HG02885 (cell line): ENCODE data around the gene CFAP58.
A peak's percentile ranks its signal among the peaks of the same experiment; 100 is the strongest.
"Not testable (repeated sequence)": the region's sequence is repeated elsewhere in the genome, so short reads cannot be mapped to it uniquely, and the experiment has no call there.

ENCODE experiments used
- ATAC-seq: cut with Tn5 transposase; IDR thresholded peaks from one replicate; pipeline ENCODE4 v1.9.1; 2021; ENCODE audit warnings: mild to moderate bottlenecking; ENCODE audit not compliant: unreplicated experiment, poor library complexity

CFAP58 gene

GRCh38 chr10:104424719-104425118, 71.1 kb downstream of the CFAP58 start:
- peak; percentile 93 for ATAC-seq

DNA sequence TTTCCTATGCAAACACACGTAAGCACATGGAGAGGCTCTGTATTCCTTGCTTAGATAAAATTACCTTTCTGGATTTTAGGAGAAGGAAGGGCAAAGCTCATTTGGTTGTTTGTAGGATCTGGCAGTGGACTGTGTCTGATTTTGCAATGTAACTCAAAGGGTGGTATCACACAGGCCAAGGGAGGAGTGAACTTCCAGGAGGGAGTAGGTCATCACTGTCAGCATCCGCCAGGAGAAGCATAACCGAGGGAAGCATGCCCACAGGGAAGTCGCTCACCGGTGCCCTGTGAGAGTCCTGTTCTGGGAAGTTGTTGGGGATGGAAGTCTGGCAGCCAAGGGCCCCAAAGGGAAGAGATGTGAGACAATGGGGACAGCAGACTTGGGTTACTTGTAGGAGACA, 74.4 kb downstream of the CFAP58 start:
- no peak for ATAC-seq

DNA sequence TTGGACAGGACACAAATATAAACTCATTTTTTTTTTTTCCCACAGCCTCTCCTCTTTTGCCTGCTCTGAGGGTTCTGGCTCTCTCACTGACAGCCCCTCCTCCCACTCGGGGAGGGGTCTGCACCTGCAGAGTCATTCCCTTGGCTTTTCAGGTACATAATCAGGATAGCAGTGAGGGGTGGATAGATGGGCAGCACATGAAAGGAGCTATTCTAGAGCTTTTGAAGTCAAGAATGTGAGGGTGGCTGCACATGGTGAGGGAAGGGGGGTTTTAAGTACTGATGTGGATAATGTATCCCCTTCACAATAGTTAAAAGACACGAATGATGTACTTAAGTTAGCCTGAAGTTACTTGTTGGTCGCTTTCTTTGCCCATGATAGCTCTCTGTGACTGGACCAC, 76.2 kb downstream of the CFAP58 start:
- ATAC-seq, result no peak

DNA sequence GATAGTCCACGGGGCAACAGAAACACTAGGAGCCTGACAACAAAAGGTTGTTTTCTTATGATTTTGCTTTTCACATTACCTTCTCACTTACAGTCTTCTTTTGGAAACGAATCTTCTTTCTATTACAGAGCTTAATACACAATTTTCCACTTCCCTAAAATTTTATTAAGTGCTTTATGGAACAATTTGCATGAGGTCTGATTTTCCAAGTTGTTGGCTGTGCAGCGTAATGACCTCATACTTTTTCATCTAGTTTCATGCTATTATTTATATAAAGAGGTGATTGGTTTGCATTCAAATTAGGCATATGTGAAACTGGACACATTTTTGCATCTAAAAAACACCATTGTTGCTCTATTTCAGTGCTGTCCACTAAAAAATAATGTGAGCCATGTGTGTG, 76.7 kb downstream of the CFAP58 start:
- ATAC-seq, result no peak

GRCh38 chr10:104433669-104434068, 80.0 kb downstream of the CFAP58 start:
- no peak for ATAC-seq

DNA sequence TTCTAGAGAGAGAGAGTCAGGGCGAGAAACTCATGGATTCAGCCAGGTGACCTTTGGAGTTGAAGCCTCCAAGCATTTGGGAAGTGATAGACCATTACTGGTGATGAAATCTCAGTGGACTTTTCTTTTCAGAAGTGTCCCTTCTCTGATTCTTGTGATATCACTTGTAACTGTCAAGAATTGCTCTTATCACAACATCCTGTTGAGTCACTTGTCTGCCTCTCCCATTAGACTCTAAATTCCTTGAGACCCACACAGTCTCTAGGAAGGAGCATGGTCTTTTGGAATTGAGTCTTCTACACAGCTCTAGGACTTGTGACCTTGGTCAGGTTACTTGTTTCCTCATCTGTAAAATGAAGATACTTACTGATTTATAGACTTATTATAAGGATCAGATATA, 81.0 kb downstream of the CFAP58 start:
- no peak for ATAC-seq

DNA sequence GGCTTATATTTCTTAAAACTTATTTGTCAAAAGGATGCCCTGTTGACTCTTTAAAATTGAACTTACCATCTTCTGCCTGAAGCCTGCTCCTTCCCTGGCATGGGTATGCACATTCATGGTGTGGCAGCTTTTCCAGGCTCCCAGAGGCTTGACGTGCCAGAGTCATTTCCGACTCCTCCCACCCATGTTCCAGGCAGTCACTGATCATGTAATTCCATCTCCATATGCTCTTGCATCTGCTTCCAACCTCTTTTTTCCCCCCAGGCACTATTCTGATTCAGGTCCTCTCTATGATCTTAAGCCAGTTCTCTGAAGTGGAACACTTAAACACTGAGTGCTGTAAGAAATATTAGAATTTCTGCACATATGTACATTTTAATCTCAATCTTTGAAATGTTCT, 82.2 kb downstream of the CFAP58 start:
- ATAC-seq, result no peak

GRCh38 chr10:104437226-104437625, 83.6 kb downstream of the CFAP58 start:
- ATAC-seq, result no peak

DNA sequence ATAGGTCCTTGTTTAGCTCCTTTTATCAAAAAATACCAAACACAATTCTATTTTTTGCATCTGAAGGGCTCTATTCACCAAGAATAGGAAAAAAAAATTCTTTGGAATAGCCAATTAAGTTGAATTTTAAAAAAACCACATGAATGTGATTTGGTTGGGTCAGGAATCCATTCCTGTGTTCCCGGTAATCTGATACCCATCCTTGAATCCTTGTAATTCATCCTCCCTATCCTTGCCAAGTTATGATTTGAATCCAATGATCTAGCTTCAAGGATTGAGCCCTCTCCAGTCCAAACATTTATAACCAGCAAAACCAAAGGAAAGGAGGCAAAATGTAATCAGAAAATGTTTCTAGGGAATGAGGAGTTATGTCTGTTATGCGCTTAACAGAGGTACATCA, 86.6 kb downstream of the CFAP58 start:
- ATAC-seq, result no peak

DNA sequence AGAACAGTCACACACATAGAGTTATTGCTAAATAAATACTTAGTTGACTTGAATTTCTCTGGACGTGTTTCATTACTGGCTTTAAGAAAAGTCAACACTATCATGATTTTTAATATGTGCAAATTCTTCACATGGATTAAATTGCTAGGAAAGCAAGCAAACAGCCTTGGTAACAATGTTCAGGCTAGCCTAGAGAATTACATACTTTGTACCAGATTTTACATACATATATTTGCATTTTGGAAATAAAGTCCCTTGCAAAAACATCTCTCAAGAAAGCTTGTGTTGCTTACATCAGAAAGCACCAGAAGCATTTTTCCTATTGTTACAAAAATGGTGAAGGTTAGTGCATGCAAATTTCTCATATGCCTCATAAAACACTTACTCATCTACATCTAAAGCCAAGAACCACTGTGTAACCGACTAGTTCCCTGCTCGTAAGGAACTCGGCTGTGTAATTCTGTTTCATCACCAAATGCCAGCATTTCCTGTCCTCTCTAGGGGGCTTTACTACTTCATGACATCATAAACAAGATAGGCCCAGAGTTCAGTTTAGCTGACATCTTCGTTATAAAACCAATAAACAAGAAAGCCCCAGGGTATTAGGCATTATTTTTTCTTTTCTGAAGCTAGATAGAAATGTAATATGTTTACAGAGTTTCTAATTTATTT, 87.8 kb downstream of the CFAP58 start:
- no peak for ATAC-seq

DNA sequence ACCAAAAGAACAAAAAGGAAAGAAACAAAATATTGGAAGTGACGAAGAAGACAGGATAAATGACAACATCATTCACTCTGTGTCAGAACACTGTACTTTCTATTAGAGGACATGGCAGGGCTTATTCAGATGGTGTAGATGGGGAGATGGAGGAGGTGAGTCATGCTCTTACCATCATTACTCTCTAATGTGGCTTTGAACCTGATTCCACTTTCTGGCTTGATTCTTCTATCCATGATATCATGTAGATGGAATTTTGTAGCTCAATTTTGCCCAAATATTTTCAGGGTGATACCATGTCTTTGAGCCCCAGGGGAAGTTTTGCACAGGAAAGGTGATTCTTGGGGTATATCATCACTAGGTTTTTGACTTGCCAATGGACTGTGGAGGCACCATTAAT, 91.7 kb downstream of the CFAP58 start:
- ATAC-seq, result no peak

GRCh38 chr10:104446151-104446550, 92.5 kb downstream of the CFAP58 start:
- ATAC-seq, result no peak

DNA sequence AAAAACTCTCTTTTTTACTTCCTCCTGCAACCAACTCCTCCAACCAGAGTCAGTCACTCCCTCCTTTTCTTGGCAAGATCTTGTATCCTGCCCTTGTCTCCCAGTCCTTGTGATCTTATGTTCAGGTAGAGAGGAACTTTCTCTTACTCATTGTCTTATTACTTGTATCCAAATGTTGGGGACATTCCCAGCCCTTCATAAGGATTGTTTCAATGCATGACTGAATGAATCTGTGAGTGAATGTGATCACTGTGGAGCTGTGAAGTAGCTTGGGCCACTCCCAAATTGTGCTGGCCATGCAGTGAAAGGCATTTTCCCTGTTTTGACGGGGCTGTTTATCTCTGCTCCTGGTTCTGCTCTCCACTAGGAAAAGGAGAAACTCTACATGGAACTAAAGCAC, 93.7 kb downstream of the CFAP58 start:
- no peak for ATAC-seq

- no peak for ATAC-seq
Observed at GRCh38 chr10:104447906-104448305, 94.3 kb downstream of the CFAP58 start.

GRCh38 chr10:104449391-104449790, 95.8 kb downstream of the CFAP58 start:
- no peak for ATAC-seq

DNA sequence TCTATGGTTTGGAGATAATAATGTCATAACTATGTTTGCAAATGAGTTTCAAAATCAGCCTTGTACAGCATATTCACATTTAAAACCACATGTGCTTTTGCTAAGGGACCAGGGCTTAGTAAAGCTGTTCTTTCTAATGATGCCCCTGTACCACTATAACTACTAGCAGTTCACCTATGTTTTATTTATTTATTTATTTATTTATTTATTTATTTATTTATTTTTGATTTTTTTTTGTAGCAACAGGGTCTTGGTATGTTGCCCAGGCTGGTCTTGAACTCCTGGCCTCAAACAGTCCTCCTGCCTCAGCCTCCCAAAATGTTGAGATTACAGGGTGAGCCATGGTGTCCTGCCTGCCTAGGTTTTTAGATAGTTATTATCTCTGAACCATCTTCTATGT, 96.9 kb downstream of the CFAP58 start:
- no peak for ATAC-seq

- no peak for ATAC-seq
Observed at GRCh38 chr10:104450954-104451353, 97.3 kb downstream of the CFAP58 start.

- no peak for ATAC-seq
Observed at GRCh38 chr10:104452977-104453376, 99.3 kb downstream of the CFAP58 start.

DNA sequence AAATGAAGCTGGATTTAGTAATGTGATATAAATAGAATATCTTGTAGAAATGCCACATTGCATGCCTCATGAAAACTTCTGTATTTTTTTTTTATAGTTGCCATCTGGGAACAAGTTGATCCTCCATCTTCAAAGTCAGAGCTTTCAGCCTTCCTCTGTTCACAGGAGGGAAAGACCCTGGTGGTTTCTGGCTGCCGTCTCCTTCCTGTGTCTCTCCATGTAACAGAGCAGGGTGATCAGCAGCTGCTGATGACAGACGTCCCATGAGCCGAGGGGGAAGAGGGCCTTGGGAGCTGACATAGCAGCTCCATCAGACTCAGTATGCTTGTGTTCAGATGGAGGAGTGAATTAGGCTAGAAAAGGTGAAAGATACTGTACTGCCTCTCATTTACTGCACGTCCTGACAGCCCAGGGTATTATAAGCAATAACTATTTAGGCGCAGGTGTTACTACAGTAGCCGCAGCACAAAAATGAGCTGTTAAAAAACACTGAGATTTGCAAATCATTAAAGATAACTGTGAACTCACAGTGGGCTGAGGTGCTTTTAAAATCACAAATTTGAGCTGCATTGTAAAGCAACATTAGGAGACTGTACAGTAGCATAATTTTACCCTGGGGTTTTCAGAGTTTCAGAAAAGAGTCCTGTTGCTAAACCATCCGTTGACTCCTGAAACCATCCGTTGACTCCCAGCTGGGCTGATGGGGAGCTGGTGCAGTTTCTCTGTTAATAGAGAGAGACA, 103.3 kb downstream of the CFAP58 start:
- ATAC-seq, result no peak

DNA sequence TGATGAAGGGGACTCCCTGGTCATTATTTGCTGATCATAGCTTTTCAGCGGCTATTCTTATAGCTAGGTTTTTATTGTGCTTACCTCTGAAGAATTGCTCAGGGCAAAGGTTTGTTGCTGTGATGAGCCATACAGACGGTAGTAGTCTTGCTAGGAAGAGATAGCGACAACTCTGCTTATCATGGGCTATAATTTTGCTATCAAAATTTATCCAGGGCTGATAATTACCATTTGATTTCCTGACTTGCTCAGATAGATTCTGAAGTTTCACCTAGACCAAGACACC, 103.9 kb downstream of the CFAP58 start:
- ATAC-seq, result no peak

DNA sequence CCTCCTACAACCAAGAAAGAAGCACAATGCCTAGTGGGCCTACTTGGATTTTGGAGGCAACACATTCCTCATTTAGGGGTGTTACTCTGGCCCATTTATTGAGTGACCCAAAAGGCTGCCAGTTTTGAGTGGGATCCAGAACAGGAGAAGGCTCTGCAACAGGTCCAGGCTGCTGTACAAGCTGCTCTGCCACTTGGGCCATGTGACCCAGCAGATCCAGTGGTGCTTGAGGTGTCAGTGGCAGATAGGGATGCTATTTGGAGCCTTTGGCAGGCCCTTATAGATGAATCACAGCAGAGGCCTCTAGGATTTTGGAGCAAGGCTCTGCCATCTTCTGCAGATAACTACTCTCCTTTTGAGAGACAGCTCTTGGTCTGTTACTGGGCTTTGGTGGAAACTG, 111.9 kb downstream of the CFAP58 start:
- not testable (repeated sequence) for ATAC-seq

- not testable (repeated sequence) for ATAC-seq
Observed at GRCh38 chr10:104468818-104469217, 115.2 kb downstream of the CFAP58 start.
